Tibial nerve (tissue), 4 donors: ENCODE data around the gene NR2E1.

Experiments
- EP300 ChIP-seq, 2 donors: sonication (generic); formaldehyde crosslinking; IDR thresholded peaks; one replicate each; pipeline ENCODE4 v1.6.1; 2017; ENCODE audit warnings: antibody characterized with exemption in 2 of 2, mild to moderate bottlenecking in 1 of 2
- POLR2A ChIP-seq, 2 donors: fragments of 450-650 bp; IDR thresholded peaks; one replicate each; pipeline ENCODE4 v1.6.1; 2017; ENCODE audit warnings: antibody characterized with exemption in 2 of 2, mild to moderate bottlenecking in 2 of 2, moderate library complexity in 2 of 2
- TF ChIP-seq, protein P1 (sequence below), 5 experiments: fragments of 200-600 bp in 3 of 5; fragments of 450-650 bp in 2 of 5; sonication (generic) in 3 of 5; IDR thresholded peaks; one replicate each; pipeline ENCODE4 v1.5.1; 2016 to 2019; ENCODE audit warnings: antibody characterized with exemption in 5 of 5, mild to moderate bottlenecking in 3 of 5, moderate library complexity in 2 of 5

DNA sequence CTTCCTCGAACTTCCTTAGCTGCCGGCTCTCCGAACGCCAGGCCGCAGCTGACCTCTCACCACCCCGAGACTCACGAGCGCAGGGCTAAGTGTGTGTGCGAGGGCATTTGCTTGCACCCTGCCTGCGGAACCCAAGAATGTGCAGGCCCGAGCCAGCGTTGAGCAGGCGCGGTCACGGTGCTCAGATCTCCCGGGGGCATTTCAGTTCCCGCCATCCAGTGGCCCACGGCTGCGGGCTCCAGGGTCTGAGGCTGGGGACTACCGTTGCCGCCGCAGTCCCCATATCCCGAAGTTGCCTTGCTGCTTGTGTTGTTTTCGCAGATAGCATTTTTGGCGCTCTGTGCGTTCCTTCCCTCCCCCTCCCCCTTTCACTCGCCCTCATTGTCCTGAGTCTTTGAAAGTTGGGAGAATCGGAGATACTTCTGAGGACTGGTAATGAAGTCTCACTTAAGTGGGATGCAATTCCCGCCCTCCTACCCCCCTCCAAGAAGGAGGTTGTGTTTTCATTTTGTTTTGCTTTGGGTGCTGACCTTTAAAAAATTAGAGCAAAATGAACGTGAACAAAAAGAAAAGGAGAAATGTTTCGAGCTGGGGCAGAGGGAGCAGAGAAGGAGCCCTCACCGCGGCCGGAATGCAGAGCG is 1.7 kb downstream of the NR2E1 start:
- TF ChIP-seq, protein P1, sequence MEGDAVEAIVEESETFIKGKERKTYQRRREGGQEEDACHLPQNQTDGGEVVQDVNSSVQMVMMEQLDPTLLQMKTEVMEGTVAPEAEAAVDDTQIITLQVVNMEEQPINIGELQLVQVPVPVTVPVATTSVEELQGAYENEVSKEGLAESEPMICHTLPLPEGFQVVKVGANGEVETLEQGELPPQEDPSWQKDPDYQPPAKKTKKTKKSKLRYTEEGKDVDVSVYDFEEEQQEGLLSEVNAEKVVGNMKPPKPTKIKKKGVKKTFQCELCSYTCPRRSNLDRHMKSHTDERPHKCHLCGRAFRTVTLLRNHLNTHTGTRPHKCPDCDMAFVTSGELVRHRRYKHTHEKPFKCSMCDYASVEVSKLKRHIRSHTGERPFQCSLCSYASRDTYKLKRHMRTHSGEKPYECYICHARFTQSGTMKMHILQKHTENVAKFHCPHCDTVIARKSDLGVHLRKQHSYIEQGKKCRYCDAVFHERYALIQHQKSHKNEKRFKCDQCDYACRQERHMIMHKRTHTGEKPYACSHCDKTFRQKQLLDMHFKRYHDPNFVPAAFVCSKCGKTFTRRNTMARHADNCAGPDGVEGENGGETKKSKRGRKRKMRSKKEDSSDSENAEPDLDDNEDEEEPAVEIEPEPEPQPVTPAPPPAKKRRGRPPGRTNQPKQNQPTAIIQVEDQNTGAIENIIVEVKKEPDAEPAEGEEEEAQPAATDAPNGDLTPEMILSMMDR (IDR thresholded peaks at IDR 0.05): no peak
- no peak for TF ChIP-seq POLR2A (IDR thresholded peaks at IDR 0.05)
- no peak for TF ChIP-seq EP300 (IDR thresholded peaks at IDR 0.05)
